Astrocyte (in vitro differentiated cells and primary cell): ENCODE results near the gene NKAIN1.

Experiments used
- CTCF ChIP-seq: IDR thresholded peaks from 2 replicates; pipeline ENCODE4 v1.5.1; 2011; ENCODE audit warnings: low read depth, mild to moderate bottlenecking, inconsistent platforms, low read length, moderate library complexity; ENCODE audit not compliant: insufficient read depth
- EZH2 ChIP-seq: IDR thresholded peaks from 2 replicates; pipeline ENCODE4 v1.6.1; 2012; ENCODE audit warnings: mild to moderate bottlenecking, low read length, inconsistent platforms; ENCODE audit not compliant: insufficient read depth

GRCh38 chr1:31218705-31219104 is 21.0 kb downstream of the NKAIN1 start:
- TF ChIP-seq CTCF = no peak
- no peak for TF ChIP-seq EZH2
